Measurements from ENCODE around the gene WFDC10B.
"Not testable (repeated sequence)": the region's sequence is repeated elsewhere in the genome, so short reads cannot be mapped to it uniquely, and the experiment has no call there.

WFDC10B gene

DNA sequence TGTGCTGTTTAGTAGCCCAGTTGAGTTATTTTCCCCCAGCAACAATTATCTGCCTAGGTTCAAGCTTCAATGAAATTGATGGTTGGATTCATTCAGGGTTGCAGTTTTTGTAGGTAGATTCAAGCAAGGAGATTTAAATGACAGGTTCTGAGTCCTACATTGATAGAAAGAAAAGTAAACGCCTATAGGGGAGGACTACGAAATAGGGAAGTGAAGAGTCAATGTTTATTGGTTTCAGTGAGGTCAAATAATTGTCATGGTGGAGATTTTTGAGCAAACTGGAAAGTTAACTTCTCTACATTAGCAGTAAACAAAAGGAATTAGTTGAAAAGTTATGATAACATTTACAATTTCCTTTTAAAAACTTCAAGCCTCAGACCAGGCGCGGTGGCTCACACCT lies 3.7 kb downstream of the WFDC10B start:
- H3K4me3 ChIP-seq (ENCODE audit: low read depth, low read length), result no peak overlapping the region
- ChIA-PET POLR2A (no interaction called here), CTCF (no interaction called here)
- TF ChIP-seq, protein P1, sequence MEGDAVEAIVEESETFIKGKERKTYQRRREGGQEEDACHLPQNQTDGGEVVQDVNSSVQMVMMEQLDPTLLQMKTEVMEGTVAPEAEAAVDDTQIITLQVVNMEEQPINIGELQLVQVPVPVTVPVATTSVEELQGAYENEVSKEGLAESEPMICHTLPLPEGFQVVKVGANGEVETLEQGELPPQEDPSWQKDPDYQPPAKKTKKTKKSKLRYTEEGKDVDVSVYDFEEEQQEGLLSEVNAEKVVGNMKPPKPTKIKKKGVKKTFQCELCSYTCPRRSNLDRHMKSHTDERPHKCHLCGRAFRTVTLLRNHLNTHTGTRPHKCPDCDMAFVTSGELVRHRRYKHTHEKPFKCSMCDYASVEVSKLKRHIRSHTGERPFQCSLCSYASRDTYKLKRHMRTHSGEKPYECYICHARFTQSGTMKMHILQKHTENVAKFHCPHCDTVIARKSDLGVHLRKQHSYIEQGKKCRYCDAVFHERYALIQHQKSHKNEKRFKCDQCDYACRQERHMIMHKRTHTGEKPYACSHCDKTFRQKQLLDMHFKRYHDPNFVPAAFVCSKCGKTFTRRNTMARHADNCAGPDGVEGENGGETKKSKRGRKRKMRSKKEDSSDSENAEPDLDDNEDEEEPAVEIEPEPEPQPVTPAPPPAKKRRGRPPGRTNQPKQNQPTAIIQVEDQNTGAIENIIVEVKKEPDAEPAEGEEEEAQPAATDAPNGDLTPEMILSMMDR (IDR thresholded peaks at IDR 0.05; ENCODE audit: insufficient read depth, low read length, missing control alignments), result no peak
- no peak for DNase-seq (ENCODE audit: low read depth, low spot score)

DNA sequence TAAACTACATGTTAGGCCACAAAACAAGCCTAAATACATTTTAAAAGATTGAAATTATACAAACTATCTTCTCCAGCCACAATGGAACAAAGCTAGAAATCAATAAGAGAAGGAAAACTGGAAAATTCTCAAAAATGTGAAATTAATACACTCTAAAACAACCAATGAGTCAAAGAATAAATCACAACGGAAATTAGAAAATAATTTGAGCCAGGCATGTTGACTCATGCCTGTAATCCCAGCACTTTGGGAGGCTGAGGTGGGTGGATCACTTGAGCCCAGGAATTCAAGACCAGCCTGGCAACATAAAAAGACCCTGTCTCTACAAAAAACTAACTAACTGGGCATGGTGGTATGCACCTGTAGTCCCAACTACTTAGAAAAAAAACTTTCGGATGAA lies 9.3 kb downstream of the WFDC10B start:
- no peak overlapping the region for H3K4me3 ChIP-seq (ENCODE audit: low read depth, low read length)
- DNase-seq (ENCODE audit: low read depth, low spot score), result no peak
- TF ChIP-seq, protein P1 (IDR thresholded peaks at IDR 0.05; ENCODE audit: insufficient read depth, low read length, missing control alignments), result no peak
- ChIA-PET CTCF (no interaction called here), POLR2A (no interaction called here)

DNA sequence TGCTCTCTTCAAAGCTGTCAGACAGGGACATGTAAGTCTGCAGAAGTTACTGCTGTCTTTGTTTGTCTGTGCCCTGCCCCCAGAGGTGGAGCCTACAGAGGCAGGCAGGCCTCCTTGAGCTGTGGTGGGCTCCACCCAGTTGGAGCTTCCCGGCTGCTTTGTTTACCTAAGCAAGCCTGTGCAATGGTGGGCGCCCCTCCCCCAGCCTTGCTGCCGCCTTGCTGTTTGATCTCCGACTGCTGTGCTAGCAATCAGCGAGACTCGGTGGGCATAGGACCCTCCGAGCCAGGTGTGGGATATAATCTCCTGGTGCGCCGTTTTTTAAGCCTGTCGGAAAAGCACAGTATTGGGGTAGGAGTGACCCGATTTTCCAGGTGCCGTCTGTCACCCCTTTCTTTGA lies 11.5 kb downstream of the WFDC10B start:
- DNase-seq (ENCODE audit: low read depth, low spot score); CTCF ChIA-PET; POLR2A ChIA-PET; H3K4me3 ChIP-seq (ENCODE audit: low read depth, low read length): not testable (repeated sequence)

DNA sequence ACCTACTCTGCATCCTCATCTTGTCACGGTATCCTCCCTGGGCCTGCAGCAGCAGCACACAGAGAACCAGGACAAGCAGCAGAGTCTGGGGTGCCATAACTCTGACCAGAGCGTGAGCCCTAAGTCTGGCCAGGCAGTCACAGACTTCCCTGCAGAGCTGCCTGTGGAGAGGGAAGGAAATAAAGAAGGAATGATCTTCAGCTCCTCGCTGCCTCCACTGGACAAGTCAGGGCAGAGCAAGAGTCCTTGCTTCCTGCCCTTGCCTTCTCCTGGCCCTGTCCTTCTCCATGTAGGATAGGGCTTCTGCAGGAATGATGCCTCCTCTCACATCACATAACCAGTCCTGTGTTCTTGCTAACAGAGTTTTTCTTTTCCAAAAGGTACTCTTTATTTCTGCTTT lies 18.9 kb downstream of the WFDC10B start:
- TF ChIP-seq, protein P1 (IDR thresholded peaks at IDR 0.05; ENCODE audit: insufficient read depth, low read length, missing control alignments), result peak; percentile 6
- ChIA-PET CTCF (no interaction called here), POLR2A (no interaction called here)
- H3K4me3 ChIP-seq (ENCODE audit: low read depth, low read length), result no peak overlapping the region
- no peak for DNase-seq (ENCODE audit: low read depth, low spot score)

DNA sequence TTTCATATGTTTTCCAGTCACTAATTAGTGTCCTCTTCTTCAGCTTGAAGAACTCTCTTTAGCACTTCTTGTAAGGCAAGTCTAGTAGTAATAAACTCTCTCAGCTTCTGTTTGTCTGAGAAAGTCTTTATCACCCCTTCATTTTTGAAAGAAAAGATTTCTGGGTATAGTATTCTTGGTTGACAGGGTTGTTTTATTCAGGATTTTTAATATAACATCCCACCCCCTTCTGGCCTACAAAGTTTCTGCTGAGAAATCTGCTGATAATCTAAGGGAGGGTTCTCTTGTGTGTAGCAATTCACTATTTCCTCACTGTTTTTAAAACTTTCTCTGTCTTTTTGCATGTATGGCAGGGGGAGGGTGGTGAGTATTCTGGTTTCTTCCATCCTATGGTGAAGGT lies 25.2 kb downstream of the WFDC10B start:
- ChIA-PET POLR2A (no interaction called here), CTCF (interaction anchor here (1.5 kb wide), 1 partner anchor 92 kb away, joined by 5 read pairs; no protein-coding TSS in a partner anchor)
- no peak overlapping the region for H3K4me3 ChIP-seq (ENCODE audit: low read depth, low read length)
- TF ChIP-seq, protein P1 (IDR thresholded peaks at IDR 0.05; ENCODE audit: insufficient read depth, low read length, missing control alignments), result no peak
- no peak for DNase-seq (ENCODE audit: low read depth, low spot score)

DNA sequence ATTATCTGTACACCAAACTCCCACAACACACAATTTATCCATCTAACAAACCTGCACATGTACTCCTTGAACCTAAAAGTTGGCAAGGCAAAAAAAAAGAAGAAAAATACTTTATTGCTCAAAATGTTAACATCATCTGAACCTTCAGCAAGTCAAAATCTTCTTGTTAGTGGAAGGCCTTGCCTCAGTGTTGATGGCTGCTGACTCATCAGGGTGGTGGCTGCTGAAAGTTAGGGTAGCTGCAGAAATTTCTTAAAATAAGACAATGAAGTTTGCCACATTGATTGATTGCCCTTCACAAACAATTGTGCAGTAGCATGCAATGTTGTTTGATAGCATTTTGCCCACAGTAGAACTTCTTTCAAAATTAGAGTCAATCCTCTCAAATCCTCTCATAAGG lies 32.1 kb downstream of the WFDC10B start:
- DNase-seq (ENCODE audit: low read depth, low spot score), result no peak
- CTCF ChIA-PET, result no interaction called here
- TF ChIP-seq, protein P1 (IDR thresholded peaks at IDR 0.05; ENCODE audit: insufficient read depth, low read length, missing control alignments), result no peak
- POLR2A ChIA-PET, result no interaction called here
- no peak overlapping the region for H3K4me3 ChIP-seq (ENCODE audit: low read depth, low read length)

DNA sequence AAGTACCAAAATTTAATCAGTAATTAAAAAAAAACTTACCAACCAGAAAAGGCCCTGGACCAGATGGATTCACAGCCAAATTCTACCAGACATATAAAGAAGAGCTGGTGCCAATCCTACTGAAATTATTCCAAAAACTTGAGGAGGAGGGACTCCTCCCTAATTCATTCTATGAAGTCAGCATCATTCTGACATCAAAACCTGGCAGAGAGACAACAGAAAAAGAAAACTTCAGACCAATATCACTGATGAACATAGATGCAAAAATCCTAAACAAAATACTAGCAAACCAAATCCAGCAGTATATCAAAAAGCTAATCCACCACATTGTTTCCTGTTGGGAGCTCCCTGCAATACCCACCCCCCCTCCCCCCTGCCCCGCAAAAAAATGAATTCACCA lies 34.7 kb downstream of the WFDC10B start, which contains the start of gene WFDC11:
TSS of gene WFDC11 (minus strand) at position 101 of the 400 bp plus-strand sequence. CDS start 19,639 bp downstream, outside the sequence.
- TF ChIP-seq, protein P1 (IDR thresholded peaks at IDR 0.05; ENCODE audit: insufficient read depth, low read length, missing control alignments), result no peak
- ChIA-PET POLR2A (no interaction called here), CTCF (no interaction called here)
- no peak within 1 kb of the TSS for H3K4me3 ChIP-seq (ENCODE audit: low read depth, low read length)
- DNase-seq (ENCODE audit: low read depth, low spot score), result no peak

DNA sequence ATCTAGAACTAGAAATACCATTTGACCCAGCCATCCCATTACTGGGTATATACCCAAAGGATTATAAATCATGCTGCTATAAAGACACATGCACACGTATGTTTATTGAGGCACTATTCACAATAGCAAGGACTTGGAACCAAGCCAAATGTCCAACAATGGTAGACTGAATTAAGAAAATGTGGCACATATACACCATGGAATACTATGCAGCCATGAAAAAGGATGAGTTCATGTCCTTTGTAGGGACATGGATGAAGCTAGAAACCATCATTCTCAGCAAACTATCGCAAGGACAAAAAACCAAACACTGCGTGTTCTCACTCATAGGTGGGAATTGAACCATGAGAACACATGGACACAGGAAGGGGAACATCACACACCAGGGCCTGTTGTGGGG lies 47.8 kb downstream of the WFDC10B start:
- CTCF ChIA-PET, result not testable (repeated sequence)

DNA sequence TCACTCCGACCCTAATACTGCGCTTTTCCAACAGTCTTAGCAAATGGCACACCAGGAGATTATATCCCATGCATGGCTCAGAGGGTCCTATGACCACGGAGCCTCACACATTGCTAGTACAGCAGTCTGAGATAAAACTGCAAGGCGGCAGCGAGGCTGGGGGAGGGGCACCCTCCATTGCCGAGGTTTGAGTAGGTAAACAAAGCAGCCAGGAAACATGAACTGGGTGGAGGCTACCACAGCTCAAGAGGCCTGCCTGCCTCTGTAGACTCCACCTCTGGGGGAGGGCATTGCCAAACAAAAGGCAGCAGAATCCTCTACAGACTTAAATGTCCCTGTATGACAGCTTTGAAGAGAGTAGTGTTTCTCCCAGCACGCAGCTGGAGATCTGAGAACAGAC lies 53.1 kb downstream of the WFDC10B start:
- POLR2A ChIA-PET; CTCF ChIA-PET; H3K4me3 ChIP-seq (ENCODE audit: low read depth, low read length); DNase-seq (ENCODE audit: low read depth, low spot score): not testable (repeated sequence)

More for the DNA sequence above, 47.8 kb downstream of the WFDC10B start:
- H3K4me3 ChIP-seq (ENCODE audit: low read depth, low read length); DNase-seq (ENCODE audit: low read depth, low spot score); POLR2A ChIA-PET: not testable (repeated sequence)

Data from AG04449 (cell line).